GM13977 (cell line): ENCODE data around the gene ZFAND4.
"Not testable (repeated sequence)": the region's sequence is repeated elsewhere in the genome, so short reads cannot be mapped to it uniquely, and the experiment has no call there.

ENCODE experiments used
- DNase-seq: peaks from one replicate; pipeline ENCODE4 v3.0.0; 2012; ENCODE audit warnings: low spot score
- CTCF ChIP-seq: IDR thresholded peaks from 2 replicates; pipeline ENCODE4 v1.5.1; 2012; ENCODE audit warnings: mild to moderate bottlenecking, control low read depth; ENCODE audit not compliant: insufficient read depth; ENCODE audit errors: extremely low read depth, missing control alignments
- in situ Hi-C: fragments of 300-500 bp; cut with MboI; formaldehyde crosslinking; loops from one replicate; pipeline ENCODE4 v1.12.0; 2022; ENCODE audit warnings: low sequenced_read_pairs, low pct_unique_long_range_greater_than_20kb, mixed read lengths, inconsistent platforms; ENCODE audit not compliant: unreplicated experiment

The ZFAND4 gene

GRCh38 chr10:45575966-45576597 lies 96.5 kb downstream of the ZFAND4 start:
- in situ Hi-C loops, result no loop called here
- DNase-seq, result no peak
- TF ChIP-seq CTCF, result no peak

- DNase-seq, in situ Hi-C loops: not testable (repeated sequence)
Measured at GRCh38 chr10:45575032-45575761, 97.4 kb downstream of the ZFAND4 start.

- no peak for DNase-seq
- TF ChIP-seq CTCF, result no peak
- in situ Hi-C loops, result no loop called here
Measured at GRCh38 chr10:45569471-45569870, 103.1 kb downstream of the ZFAND4 start.

GRCh38 chr10:45566415-45566814 lies 106.2 kb downstream of the ZFAND4 start:
- in situ Hi-C loops, result no loop called here
- TF ChIP-seq CTCF, result no peak
- DNase-seq, result no peak
